Measurements from ENCODE around the gene CASP10.

DNA sequence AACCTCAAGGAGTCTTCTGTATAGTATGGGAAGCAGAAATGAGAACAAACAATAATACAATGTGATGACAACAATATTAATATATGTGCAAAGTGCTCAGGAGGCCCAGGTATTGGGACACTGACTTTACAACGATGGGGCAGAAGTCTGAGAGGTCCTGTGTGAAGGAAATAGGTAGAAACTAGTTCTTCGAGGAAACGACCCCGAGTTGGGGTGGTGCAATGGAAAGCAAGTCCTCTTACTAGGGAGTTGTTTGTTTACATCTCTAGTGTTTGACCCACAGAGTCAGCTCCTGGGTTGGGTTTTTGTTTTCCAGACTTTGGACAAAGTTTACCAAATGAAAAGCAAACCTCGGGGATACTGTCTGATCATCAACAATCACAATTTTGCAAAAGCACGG is 93.6 kb downstream of the CASP10 start:
- TF ChIP-seq POLR2A (IDR thresholded peaks at IDR 0.05) (no peak), CTCF (IDR thresholded peaks at IDR 0.05) (no peak), EP300 (IDR thresholded peaks at IDR 0.05) (no peak)

All from tibial nerve (tissue), 4 donors.